GM18520 (cell line): ENCODE data around the gene PTPN14.

Source experiments
- ATAC-seq: cut with Tn5 transposase; IDR thresholded peaks from one replicate; pipeline ENCODE4 v1.9.1; 2021; ENCODE audit not compliant: unreplicated experiment

The PTPN14 gene

DNA sequence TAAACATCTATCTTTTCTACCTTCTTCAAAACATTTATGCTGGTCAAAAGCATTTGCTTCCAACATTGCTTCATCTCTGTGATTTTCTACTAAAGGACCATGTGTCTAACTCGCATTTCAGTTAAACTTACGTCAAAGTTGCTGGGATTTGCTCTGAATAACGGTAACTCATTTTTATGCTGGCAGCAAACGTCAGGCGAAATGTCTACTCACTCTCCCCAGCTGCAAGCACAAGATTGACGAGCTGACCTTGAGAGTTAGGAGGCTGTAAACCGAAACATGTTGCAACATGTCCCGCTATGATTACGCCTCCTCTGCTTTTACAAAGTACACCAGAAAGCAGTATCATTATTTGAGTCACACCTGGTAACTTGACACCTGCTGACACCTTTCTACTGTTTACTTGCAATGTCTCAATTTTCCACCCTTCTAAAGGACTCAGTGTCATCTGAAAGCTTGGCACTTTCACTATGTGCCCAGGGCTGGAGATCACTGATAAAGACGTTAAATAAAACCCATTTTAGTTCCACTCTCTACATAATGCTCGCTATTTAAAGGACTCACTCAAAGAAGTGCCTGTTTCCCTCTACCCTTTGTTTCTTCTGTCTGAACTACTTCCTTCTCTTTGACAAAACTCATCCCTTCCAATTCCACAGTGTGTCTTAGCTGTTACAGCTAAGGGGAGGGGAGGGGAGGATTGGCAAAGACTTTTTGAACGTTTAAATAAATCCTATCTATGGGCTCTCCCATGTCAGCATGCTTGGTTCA is 111.9 kb downstream of the PTPN14 start:
- ATAC-seq, result peak; percentile 92

DNA sequence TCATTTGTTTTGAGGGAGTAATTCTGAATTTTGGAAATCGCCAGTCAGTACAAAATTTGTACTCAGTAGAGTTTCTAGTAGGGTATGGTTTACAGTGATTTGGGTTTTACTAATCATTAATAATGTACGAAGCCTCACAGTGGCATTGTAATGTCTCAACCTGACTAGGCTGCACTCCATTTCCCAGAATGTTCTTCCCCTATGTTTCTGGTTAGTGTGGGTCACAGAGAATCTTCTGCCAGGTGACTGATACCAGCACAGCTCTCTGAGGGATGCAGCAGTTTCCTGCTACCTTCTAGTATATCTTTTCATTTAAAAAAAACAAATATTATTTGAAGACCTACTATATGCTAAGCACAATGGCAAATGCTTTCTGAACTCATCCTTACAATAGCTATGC is 112.9 kb downstream of the PTPN14 start:
- peak; percentile 22 for ATAC-seq

GRCh38 chr1:214438075-214438474 is 113.3 kb downstream of the PTPN14 start:
- no peak for ATAC-seq

DNA sequence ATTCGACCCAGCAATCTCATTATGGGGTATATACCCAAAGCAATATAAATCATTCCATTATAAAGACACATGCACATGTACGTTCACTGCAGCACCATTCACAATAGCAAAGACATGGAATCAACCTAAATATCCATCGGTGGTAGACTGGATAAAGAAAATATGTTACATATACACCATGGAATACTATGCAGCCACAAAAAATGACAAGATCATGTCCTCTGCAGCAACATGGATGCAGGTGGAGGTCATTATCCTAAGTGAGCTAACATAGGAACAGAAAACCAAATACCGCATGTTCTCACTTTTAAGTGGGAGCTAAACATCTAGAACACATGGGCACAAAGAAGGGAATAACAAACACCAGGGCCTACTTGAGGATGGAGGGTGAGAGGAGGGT is 115.5 kb downstream of the PTPN14 start:
- no peak for ATAC-seq

GRCh38 chr1:214432245-214432644 is 119.2 kb downstream of the PTPN14 start:
- no peak for ATAC-seq

DNA sequence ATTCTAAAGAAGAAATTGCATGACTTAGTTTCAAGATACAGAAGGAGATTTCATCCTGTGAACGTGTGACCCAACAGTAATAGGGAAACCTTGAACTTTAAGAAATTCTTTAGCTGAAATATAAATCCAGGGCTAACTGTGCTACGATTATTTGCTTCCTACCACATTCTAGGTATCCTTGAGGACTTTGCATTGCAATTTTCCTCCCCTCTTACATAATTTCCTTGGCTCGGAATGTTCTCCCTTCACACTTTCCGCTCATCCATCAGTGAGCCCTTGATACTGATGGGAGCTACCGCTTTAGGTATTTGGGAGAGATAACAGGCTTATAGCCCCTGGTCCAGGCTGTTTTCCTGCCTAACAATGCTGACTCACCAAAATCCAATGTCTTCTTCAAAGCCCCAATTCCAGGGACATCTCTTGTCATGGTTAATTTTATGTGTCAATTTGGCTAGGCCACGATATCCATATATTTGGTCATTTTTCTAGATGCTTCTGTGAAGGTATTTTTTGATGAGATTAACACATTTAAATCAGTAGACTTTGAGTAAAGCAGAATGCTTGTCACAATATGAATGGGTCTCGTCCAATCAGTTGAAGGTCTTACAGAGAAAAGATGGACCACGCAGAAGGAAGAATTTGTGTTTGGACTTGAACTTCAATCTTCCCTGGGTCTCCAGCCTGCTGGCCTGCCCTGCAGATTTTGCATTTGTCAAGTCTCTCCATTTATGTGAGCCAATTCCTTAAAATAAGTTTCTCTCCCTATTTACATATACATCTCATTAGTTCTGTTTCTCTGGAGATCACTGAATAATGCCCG is 121.2 kb downstream of the PTPN14 start:
- no peak for ATAC-seq

- ATAC-seq, result peak; percentile 95
These were observed 123.5 kb downstream of the PTPN14 start for GRCh38 chr1:214427871-214428277.

- ATAC-seq, result no peak
These were observed 125.0 kb downstream of the PTPN14 start for GRCh38 chr1:214426426-214426812.

DNA sequence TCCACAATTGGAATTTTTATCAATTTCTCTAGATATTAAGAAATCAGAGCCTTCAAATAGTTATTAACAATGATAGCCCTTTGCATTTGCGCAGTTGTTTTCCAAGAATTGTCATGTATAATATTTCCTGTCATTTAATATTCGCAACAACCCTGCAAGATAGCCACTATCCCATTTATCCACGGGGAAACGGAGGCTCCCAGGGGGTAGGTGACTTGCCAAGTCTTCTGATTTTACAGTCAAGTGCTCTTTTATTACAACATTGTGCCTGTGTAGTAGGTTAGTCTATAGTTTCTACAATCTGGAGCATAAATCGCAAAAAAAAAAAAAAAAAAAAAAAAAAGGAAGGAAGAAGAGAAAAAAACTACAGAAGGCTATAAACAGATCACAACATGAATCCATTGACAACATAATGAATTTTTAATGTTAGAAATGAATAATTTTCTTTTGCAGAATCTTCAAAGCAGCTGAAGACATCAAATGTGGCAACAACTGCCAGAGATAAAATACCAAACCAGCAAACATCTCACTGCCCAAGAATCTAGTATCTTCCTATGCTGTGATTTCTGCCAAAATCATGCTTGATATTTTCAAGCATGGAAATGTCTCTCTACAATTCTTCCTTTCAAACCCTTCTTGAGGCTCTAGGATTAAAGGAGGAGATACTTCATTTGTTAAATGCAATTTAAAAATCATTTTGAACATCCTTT is 125.5 kb downstream of the PTPN14 start:
- ATAC-seq, result no peak

DNA sequence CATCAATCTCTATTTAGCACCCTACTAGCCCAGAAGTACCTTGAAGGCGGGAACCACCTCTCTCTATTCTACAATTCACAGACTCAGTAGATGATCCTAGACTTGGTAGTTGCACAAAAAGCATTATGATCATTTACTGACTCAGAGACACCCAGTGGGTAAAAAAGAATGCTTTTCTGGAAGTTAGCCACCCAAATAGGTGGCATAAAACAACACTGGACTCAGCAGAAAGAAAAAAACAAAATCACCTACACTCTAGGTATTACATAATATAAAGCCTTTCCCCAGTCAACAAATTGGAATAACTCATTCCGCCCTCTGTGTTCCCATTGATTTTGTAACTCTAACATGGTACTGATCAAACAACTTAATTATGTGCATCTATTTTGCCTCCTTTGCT is 126.3 kb downstream of the PTPN14 start:
- ATAC-seq, result no peak

GRCh38 chr1:214423045-214423444 is 128.4 kb downstream of the PTPN14 start:
- ATAC-seq, result no peak

DNA sequence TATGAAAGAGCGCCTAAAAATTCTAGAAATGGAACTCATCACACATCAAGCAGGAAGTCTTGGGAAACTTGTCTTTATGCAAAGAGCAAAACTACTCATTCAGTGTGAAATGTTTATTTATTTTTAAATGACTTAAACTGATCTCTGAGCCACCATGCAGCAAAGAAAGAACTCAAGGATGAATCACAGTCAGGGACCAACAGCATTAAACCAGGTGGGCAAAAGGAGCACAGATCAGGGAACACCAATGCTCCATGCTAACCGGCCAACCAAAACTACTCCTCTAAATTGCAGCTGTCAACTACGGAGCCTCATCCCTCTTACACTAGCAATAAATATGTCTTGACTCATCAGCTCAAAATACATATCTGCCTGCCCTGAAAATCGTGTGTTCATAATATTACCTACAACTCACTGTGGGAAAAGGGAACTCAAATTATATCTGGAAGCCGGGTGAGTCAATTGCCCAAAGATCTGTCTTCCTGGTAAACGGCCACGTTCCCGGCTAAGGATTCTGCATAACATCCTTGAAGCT is 129.2 kb downstream of the PTPN14 start:
- no peak for ATAC-seq

DNA sequence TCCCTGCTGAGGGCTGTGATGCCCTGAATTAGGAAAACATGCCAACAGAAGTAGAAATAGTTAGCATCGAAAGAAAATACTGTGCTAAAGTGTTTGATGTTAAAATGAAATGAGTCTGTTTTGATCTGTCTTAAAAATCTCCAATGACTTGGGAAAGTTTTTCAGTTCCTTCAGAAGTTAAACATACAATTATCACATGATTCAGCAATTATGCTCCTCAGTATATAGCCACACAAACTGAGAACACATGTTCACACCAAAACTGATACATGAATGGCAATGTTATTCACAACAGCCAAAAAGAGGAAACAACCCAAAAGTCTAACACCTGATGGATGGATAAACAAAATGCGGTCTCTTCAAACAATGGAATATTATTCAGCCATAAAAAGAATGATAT is 130.6 kb downstream of the PTPN14 start:
- ATAC-seq, result no peak

GRCh38 chr1:214420341-214420740 is 131.1 kb downstream of the PTPN14 start:
- ATAC-seq, result no peak

DNA sequence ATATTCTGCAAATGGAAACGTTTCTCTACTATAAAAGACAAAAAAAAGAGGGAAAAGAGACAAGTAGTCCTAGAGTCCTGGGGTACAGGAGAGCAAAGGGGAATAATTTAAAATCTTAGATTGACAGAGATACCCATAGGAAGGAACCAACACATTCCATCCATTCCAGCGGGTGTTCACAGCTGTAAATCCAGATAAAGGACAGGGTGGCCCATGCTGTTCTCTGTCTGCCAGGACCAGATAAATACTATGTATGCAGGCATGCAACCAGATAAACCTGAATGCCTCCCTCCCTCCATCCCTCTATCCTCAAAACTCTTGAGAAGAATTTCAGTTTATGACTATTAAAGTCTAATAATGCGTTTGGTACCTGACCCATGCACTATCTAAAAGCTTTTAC is 131.8 kb downstream of the PTPN14 start:
- ATAC-seq, result no peak

- ATAC-seq, result no peak
These were observed 133.0 kb downstream of the PTPN14 start for GRCh38 chr1:214418391-214418790.

- no peak for ATAC-seq
These were observed 133.7 kb downstream of the PTPN14 start for GRCh38 chr1:214417545-214418210.

GRCh38 chr1:214416858-214417257 is 134.5 kb downstream of the PTPN14 start:
- no peak for ATAC-seq

- no peak for ATAC-seq
These were observed 135.0 kb downstream of the PTPN14 start for GRCh38 chr1:214416417-214416816.

DNA sequence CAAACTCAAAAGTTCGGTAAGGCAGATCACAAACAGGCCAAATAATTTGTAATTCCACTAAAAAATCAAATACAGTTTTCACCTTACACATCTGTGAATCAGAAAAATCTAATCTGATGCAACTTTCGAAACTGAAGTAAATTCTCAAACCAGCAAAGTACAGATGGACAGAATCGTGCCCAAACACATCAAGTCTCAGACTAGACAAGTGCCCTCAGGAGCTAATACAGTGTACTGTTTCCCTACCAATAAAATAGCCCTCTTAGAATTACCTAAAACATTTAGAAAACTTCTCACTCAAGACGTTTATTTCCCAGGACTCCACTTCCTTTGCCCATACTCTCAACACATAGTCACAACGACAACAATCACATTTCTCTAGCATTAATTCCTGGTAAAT is 136.3 kb downstream of the PTPN14 start:
- no peak for ATAC-seq

- no peak for ATAC-seq
These were observed 136.7 kb downstream of the PTPN14 start for GRCh38 chr1:214414691-214415090.
